ENCODE measurements around the gene BLOC1S5. TPM values are rescaled to one million over a fixed set of nuclear protein-coding genes. Genes with fewer than 3 reads are reported as not detected.

Gene BLOC1S5, protein sequence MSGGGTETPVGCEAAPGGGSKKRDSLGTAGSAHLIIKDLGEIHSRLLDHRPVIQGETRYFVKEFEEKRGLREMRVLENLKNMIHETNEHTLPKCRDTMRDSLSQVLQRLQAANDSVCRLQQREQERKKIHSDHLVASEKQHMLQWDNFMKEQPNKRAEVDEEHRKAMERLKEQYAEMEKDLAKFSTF
- total RNA-seq (ENCODE audit: unreplicated experiment), result 8.3 TPM
- long read RNA-seq, transcript BLOC1S5-202 (5 exons, 2,684 nt), result major isoform, 5 of 5 reads
- long read RNA-seq, partial matches to known transcripts, result 0 of 5 reads
- long read RNA-seq, other reads (novel, unspliced or antisense), result 0 of 5 reads

DNA sequence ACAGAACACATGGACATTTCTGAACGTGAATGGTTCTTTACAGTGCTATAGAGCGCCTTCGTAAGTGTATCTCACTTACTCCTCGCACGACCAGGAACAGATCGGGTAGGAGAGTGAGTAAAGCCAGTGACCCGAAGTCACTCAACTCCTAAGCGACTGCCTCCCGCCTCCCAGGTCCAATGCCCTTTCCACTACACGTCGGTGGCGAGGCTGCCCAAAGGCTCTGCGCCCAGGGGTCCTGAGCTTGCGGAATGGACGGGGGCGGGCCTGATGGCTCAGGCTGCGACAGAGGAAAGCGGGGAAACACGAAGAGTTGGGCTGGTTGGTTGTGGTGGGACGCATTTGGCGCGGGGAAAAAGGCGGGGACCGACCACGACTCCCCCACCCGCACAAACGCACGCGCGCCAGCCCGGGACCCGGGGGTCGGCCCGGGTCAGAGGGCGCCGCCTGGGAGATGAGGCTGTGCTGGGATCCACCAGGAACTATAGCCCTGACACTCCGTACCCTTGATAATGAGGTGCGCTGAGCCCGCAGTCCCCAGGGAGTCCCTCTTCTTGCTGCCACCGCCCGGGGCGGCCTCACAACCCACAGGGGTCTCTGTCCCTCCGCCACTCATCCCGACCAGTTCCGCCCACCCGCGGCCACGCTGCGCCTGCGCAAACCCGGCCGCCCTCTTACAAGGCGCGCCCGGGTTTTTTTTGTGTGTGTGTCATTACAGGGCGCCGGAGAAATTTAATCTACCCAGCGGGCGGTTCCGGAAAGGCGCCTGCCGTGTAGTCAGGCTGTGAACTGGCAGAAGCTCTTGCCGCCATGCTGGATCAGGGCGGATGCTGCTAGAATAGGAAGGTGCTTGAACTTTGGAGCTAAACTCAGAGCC lies at the start of gene BLOC1S5:
Gene BLOC1S5, minus strand, starts transcription at position 629 of the 877 bp plus-strand sequence. Its CDS starts 13 bp downstream, at position 616.
- no peaks in the 10 kb centered on the region for H3K9me3 Mint-ChIP-seq (ENCODE audit: unreplicated experiment)
- TF ChIP-seq, protein P1, sequence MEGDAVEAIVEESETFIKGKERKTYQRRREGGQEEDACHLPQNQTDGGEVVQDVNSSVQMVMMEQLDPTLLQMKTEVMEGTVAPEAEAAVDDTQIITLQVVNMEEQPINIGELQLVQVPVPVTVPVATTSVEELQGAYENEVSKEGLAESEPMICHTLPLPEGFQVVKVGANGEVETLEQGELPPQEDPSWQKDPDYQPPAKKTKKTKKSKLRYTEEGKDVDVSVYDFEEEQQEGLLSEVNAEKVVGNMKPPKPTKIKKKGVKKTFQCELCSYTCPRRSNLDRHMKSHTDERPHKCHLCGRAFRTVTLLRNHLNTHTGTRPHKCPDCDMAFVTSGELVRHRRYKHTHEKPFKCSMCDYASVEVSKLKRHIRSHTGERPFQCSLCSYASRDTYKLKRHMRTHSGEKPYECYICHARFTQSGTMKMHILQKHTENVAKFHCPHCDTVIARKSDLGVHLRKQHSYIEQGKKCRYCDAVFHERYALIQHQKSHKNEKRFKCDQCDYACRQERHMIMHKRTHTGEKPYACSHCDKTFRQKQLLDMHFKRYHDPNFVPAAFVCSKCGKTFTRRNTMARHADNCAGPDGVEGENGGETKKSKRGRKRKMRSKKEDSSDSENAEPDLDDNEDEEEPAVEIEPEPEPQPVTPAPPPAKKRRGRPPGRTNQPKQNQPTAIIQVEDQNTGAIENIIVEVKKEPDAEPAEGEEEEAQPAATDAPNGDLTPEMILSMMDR (IDR thresholded peaks at IDR 0.05; ENCODE audit: partially characterized antibody, unreplicated experiment), result no peak
- no peaks in the 10 kb centered on the region for H3K27me3 Mint-ChIP-seq (ENCODE audit: unreplicated experiment)
- peak within 1 kb of the TSS; percentile 84 for H3K27ac Mint-ChIP-seq (ENCODE audit: unreplicated experiment)
- peak; percentile 98 for DNase-seq
- peaks cover 1% of the 10 kb centered on the region for H3K4me1 Mint-ChIP-seq (ENCODE audit: low read depth, unreplicated experiment)
- peak within 1 kb of the TSS; percentile 91 for H3K4me3 Mint-ChIP-seq (ENCODE audit: unreplicated experiment)
- H3K36me3 Mint-ChIP-seq (ENCODE audit: unreplicated experiment), result no peaks in the 10 kb centered on the region

DNA sequence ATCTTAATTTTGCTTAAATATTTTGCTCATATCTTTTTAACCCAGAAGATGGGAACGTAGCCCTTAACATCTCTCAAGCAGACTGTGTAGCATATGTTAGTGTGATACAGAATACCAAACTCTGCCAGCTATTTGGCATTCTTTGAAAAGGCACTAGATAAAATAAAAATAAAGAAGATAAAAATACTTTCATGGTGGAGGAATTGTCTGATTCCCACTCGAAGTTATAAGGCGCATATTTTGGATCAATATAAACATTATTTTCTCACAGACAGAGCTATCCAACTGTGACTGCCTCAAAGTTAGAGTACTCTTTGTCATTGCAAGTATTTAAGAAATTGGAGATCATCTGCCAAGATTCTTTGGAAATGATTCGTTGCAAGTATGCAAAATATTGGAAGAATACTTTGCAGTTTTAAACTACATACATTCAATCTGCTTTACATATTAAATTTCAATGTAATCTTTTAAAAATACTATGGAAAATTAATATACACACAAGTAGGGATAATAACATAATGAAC lies 49.0 kb upstream of the BLOC1S5 start:
- DNase-seq, result no peak
- H3K9me3 Mint-ChIP-seq (ENCODE audit: unreplicated experiment), result no peaks in the 10 kb centered on the region
- H3K36me3 Mint-ChIP-seq (ENCODE audit: unreplicated experiment), result no peaks in the 10 kb centered on the region
- H3K4me3 Mint-ChIP-seq (ENCODE audit: unreplicated experiment), result no peak overlapping the region
- H3K27ac Mint-ChIP-seq (ENCODE audit: unreplicated experiment), result no peak overlapping the region
- peaks cover 4% of the 10 kb centered on the region for H3K4me1 Mint-ChIP-seq (ENCODE audit: low read depth, unreplicated experiment)
- TF ChIP-seq, protein P1 (IDR thresholded peaks at IDR 0.05; ENCODE audit: partially characterized antibody, unreplicated experiment), result no peak
- peaks cover 8% of the 10 kb centered on the region for H3K27me3 Mint-ChIP-seq (ENCODE audit: unreplicated experiment)

DNA sequence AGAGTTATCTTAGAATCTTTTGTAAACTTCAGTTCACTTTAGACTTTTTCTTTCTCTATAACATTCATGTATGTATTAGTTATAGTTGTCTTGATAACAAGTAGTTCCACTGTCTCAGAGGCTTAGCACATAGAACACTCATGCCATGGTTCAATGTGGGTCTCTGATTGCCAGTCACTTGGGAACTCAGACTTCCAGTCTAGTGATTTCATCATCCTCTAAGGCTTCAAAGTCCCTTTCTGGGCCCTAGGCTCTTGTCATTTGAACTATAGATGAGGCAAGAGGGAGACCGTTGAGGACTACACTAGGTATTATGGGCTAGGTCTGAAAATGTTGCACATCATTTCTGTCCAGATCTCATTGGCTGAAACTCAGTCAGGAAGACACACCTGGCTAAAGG lies 46.5 kb upstream of the BLOC1S5 start:
- Mint-ChIP-seq H3K36me3 (ENCODE audit: unreplicated experiment) (no peaks in the 10 kb centered on the region), H3K4me1 (ENCODE audit: low read depth, unreplicated experiment) (peaks cover 4% of the 10 kb centered on the region), H3K27ac (ENCODE audit: unreplicated experiment) (no peak overlapping the region), H3K4me3 (ENCODE audit: unreplicated experiment) (no peak overlapping the region), H3K27me3 (ENCODE audit: unreplicated experiment) (peaks cover 6% of the 10 kb centered on the region), H3K9me3 (ENCODE audit: unreplicated experiment) (no peaks in the 10 kb centered on the region)
- TF ChIP-seq, protein P1 (IDR thresholded peaks at IDR 0.05; ENCODE audit: partially characterized antibody, unreplicated experiment), result no peak
- no peak for DNase-seq

DNA sequence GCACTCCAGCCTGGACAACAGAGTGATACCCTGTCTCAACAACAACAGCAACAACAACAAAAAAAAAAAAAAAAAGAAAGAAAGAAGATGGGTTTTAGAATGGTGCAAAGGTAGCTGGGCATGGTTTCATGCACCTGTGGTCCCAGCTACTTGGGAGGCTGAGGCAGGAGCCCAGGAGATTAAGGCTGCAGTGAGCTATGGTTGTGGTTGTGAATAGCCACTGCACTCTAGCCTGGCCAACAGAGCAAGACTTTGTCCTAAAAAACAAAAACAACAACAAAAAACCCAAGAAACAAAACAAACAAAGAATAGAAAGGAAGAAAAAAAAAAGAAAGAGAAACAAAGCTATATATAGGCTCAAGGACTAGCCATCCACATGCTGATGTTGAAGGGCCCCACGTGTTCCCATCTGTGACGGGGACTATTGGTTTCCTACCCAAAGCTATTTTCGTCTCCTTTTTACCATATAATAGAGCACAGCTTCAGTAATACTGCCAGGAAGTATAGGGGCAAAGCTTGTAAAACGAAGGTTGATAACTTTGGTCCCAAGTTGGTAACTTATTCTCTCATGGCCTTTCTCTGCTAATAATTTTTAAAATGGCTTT lies 46.0 kb upstream of the BLOC1S5 start:
- H3K4me1 Mint-ChIP-seq (ENCODE audit: low read depth, unreplicated experiment), result peaks cover 4% of the 10 kb centered on the region

More for the DNA sequence above, 46.0 kb upstream of the BLOC1S5 start:
- H3K4me3 Mint-ChIP-seq (ENCODE audit: unreplicated experiment), result no peak overlapping the region
- no peaks in the 10 kb centered on the region for H3K9me3 Mint-ChIP-seq (ENCODE audit: unreplicated experiment)
- peaks cover 6% of the 10 kb centered on the region for H3K27me3 Mint-ChIP-seq (ENCODE audit: unreplicated experiment)
- H3K36me3 Mint-ChIP-seq (ENCODE audit: unreplicated experiment), result no peaks in the 10 kb centered on the region
- TF ChIP-seq, protein P1 (IDR thresholded peaks at IDR 0.05; ENCODE audit: partially characterized antibody, unreplicated experiment), result no peak
- no peak overlapping the region for H3K27ac Mint-ChIP-seq (ENCODE audit: unreplicated experiment)
- DNase-seq, result no peak
